ENCODE results near the gene PDSS2. TPM values are rescaled to one million over a fixed set of nuclear protein-coding genes. Genes with fewer than 3 reads are reported as not detected.

PDSS2 gene
- total and polyA plus RNA-seq, 9 of the 15 experiments (the other 6 are each of a cell fraction or from before 2014, with no cell fraction given): 5.8 to 21.1 (median 12.0) TPM

GRCh38 chr6:107121964-107122495 is 337.3 kb downstream of the PDSS2 start (continued):
- no peak for TF ChIP-seq ZBTB49 (CRISPR knock-in tag; IDR thresholded peaks at IDR 0.05; ENCODE audit: borderline replicate concordance)
- no peak for TF ChIP-seq HOMEZ (CRISPR knock-in tag; IDR thresholded peaks at IDR 0.05)
- peak; percentile 21; the same call in 1 of the 2 replicates for TF ChIP-seq L3MBTL2 (IDR thresholded peaks at IDR 0.05)
- TF ChIP-seq NKRF (IDR thresholded peaks at IDR 0.05; ENCODE audit: borderline replicate concordance): no peak
- TF ChIP-seq ZNF324 (CRISPR knock-in tag; IDR thresholded peaks at IDR 0.05): no peak
- no peak for TF ChIP-seq SMAD2 (IDR thresholded peaks at IDR 0.05; ENCODE audit: low read depth, low read length)
- TF ChIP-seq KAT8 (IDR thresholded peaks at IDR 0.05; ENCODE audit: low read depth): no peak
- TF ChIP-seq BCOR (IDR thresholded peaks at IDR 0.05): no peak
- TF ChIP-seq CREB3 (tag; conservative IDR thresholded peaks at IDR 0.05; ENCODE audit: low read depth): 0 out of 2 replicates have a peak, but pooled peaks have one; percentile 22
- TF ChIP-seq CCNT2 (IDR thresholded peaks at IDR 0.05; ENCODE audit: borderline replicate concordance, extremely low read depth, insufficient read length, low read depth, low read length): no peak
- no peak for TF ChIP-seq XRCC3 (IDR thresholded peaks at IDR 0.05)
- TF ChIP-seq HBP1 (CRISPR knock-in tag; IDR thresholded peaks at IDR 0.05): no peak
- TF ChIP-seq MBD2 (IDR thresholded peaks at IDR 0.05; ENCODE audit: borderline replicate concordance, low read depth): no peak
- TF ChIP-seq CTBP1 (IDR thresholded peaks at IDR 0.05; ENCODE audit: borderline replicate concordance): peak; percentile 37; the same call in 1 of the 2 replicates
- no peak for TF ChIP-seq BMI1 (IDR thresholded peaks at IDR 0.05; ENCODE audit: low read length)
- TF ChIP-seq THRA (IDR thresholded peaks at IDR 0.05): peak; percentile 73
- TF ChIP-seq SRSF1 (IDR thresholded peaks at IDR 0.05; ENCODE audit: low read depth, low read length): no peak
- TF ChIP-seq ETV5 (CRISPR knock-in tag; IDR thresholded peaks at IDR 0.05; ENCODE audit: low read depth): no peak
